HepG2 (cell line): ENCODE results near the gene MAFF.

ENCODE experiments used
- CBX2 ChIP-seq, 2 experiments: fragments of 200-600 bp in 1 of 2; sonication (generic); formaldehyde crosslinking in 1 of 2; IDR thresholded peaks; 2 replicates each; pipeline versions ENCODE4 v1.7.0 to v1.8.1; 2018 to 2022; ENCODE audit warnings: low read depth in 2 of 2, low read length in 1 of 2, mild to moderate bottlenecking in 1 of 2, missing genetic modification reagents in 1 of 2
- HOMEZ ChIP-seq: IDR thresholded peaks from 2 replicates; pipeline ENCODE4 v1.6.1; 2016; ENCODE audit warnings: low read depth
- JUN ChIP-seq: sonication (generic); formaldehyde crosslinking; IDR thresholded peaks from 2 replicates; pipeline ENCODE4 v1.4.0; 2020; ENCODE audit warnings: mild to moderate bottlenecking, missing genetic modification reagents
- KLF6 ChIP-seq: IDR thresholded peaks from 2 replicates; pipeline ENCODE4 v1.8.0; 2016; ENCODE audit warnings: missing biosample characterization, missing genetic modification reagents
- MXD3 ChIP-seq: IDR thresholded peaks from 2 replicates; pipeline ENCODE4 v1.6.1; 2016; ENCODE audit warnings: mild to moderate bottlenecking, missing biosample characterization, missing genetic modification reagents
- RNF219 ChIP-seq: sonication (generic); formaldehyde crosslinking; IDR thresholded peaks from 2 replicates; pipeline ENCODE4 v1.5.0; 2020; ENCODE audit warnings: mild to moderate bottlenecking, missing genetic modification reagents
- SIN3A ChIP-seq: IDR thresholded peaks from 2 replicates; pipeline ENCODE4 v1.6.1; 2011; ENCODE audit warnings: low read depth, mild to moderate bottlenecking, control low read depth, low read length, borderline replicate concordance
- TCF7 ChIP-seq: sonication (generic); IDR thresholded peaks from 2 replicates; pipeline ENCODE4 v1.6.1; 2016; ENCODE audit warnings: antibody characterized with exemption, low read depth
- ZNF263 ChIP-seq: sonication (generic); formaldehyde crosslinking; IDR thresholded peaks from 2 replicates; pipeline ENCODE4 v1.4.0; 2020; ENCODE audit warnings: missing genetic modification reagents
- ZNF274 ChIP-seq: sonication (generic); formaldehyde crosslinking; IDR thresholded peaks from 2 replicates; pipeline ENCODE4 v1.5.1; 2020; ENCODE audit warnings: mild to moderate bottlenecking, missing genetic modification reagents
- ZNF318 ChIP-seq: sonication (generic); formaldehyde crosslinking; IDR thresholded peaks from 2 replicates; pipeline ENCODE4 v1.4.0; 2020; ENCODE audit warnings: mild to moderate bottlenecking, missing genetic modification reagents
- ZNF589 ChIP-seq: sonication (generic); formaldehyde crosslinking; conservative IDR thresholded peaks from 2 replicates; pipeline ENCODE4 v1.8.0; 2022; ENCODE audit warnings: mild to moderate bottlenecking, moderate library complexity, missing genetic modification reagents

DNA sequence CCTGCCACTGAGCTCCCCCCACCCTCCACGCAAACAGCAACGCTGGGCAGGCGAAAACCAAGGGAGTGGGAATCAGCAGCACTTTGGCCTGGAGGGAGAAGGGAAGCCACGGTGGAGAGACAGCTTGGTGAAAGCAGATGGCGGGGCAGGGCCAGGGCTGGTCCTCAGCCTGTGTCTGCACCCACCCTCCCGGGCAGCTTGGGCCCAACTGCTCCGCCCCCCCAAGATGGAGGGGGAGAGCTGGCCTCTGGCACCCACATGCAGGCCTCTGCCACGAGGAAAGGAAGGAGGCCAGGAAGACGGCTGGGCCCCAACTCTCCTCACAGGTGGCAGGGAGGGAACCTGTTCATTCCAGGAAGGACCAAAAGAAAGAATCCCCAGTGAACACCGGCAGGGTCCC lies 17.8 kb downstream of the MAFF start:
- TF ChIP-seq HOMEZ (CRISPR knock-in tag) (no peak), MXD3 (no peak), RNF219 (CRISPR knock-in tag) (no peak), ZNF589 (no peak), KLF6 (no peak), ZNF274 (CRISPR knock-in tag) (no peak), TCF7 (no peak), CBX2 (IDR thresholded peaks at IDR 0.05; ENCODE audit: low read depth, low read length) (no peak), CBX2 (CRISPR knock-in tag; IDR thresholded peaks at IDR 0.05; ENCODE audit: low read depth) (no peak), SIN3A (no peak), JUN (CRISPR knock-in tag) (no peak), ZNF318 (CRISPR knock-in tag) (no peak), ZNF263 (CRISPR knock-in tag) (no peak)
